ENCODE measurements around the gene SERINC4. TPM values are rescaled to one million over a fixed set of nuclear protein-coding genes. Genes with fewer than 3 reads are reported as not detected.
A peak's percentile ranks its signal among the peaks of the same experiment; 100 is the strongest.

Gene SERINC4
- total and polyA plus RNA-seq, 10 of the 15 experiments (the other 5 are each of a cell fraction or from before 2014, with no cell fraction given): 0.06 to 0.96 (median 0.26) TPM; not detected in 1

DNA sequence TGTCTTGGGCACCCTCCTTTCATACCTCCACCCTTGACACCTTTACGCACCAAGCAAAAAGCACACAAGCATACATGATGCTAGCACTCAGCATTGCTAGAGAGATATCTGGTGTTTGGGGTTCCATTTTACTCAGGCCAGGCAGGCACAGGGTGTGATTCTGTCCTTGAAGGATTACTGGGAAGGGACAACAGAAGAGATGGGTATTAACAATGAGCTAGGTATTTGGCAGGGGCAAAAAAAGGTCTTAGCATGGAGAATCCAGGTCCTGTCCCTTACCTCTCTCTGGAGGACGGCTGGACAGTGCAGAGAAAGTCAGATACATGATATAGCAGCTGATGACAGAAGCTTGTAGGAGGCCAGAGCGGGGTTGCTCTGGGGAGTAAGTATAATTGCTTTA, 3.5 kb downstream of the SERINC4 start:
- Histone ChIP-seq H3K9ac (ENCODE audit: control insufficient read depth, insufficient read depth, low read length) (no peak overlapping the region), H3K27me3 (replicated peaks in 1 of 2; ENCODE audit: control insufficient read depth in 2 of 2, insufficient read depth in 2 of 2, low read length in 1 of 2) (no peaks in the 10 kb centered on the region), H3K4me1 (ENCODE audit: control insufficient read depth, insufficient read depth, low read length) (peaks cover 29% of the 10 kb centered on the region), H3K79me2 (ENCODE audit: control insufficient read depth, insufficient read depth, low read length) (peaks cover 46% of the 10 kb centered on the region), H3K27ac (ENCODE audit: control insufficient read depth, insufficient read depth) (no peak overlapping the region), H4K20me1 (ENCODE audit: control insufficient read depth, insufficient read depth) (no peaks in the 10 kb centered on the region; the same call in none of the 2 replicates), H3K36me3 (ENCODE audit: control insufficient read depth in 2 of 2, insufficient read depth in 2 of 2, low read length in 1 of 2) (peaks cover 5 to 32% of the 10 kb centered on the region in 2 experiments), H3K4me3 (no peak overlapping the region), H3K9me3 (replicated peaks; ENCODE audit: control insufficient read depth, insufficient read depth, low read length) (no peaks in the 10 kb centered on the region), H2AFZ (ENCODE audit: control insufficient read depth, low read depth, low read length) (no peak overlapping the region), H3K4me2 (ENCODE audit: control insufficient read depth, insufficient read depth) (no peak overlapping the region)
- TF ChIP-seq POLR2AphosphoS5 (IDR thresholded peaks at IDR 0.05; ENCODE audit: low read length): peak; percentile 63; the same call in 1 of the 2 replicates
- TF ChIP-seq TBL1XR1 (IDR thresholded peaks at IDR 0.05; ENCODE audit: low read depth, low read length): no peak
- peak; percentile 52 for TF ChIP-seq POLR2A (IDR thresholded peaks at IDR 0.05; ENCODE audit: low read depth, low read length)
- 0 out of 2 replicates have a peak, but pooled peaks have one; percentile 13 for TF ChIP-seq POLR2AphosphoS2 (IDR thresholded peaks at IDR 0.05; ENCODE audit: low read depth, low read length)
- TF ChIP-seq STAT3 (IDR thresholded peaks at IDR 0.05; ENCODE audit: low read depth, low read length): no peak
- TF ChIP-seq ZBED1 (IDR thresholded peaks at IDR 0.05; ENCODE audit: borderline replicate concordance): 0 out of 2 replicates have a peak, but pooled peaks have one; percentile 1
- RAD21 ChIA-PET (ENCODE audit: unreplicated experiment): interaction anchor here (1.5 to 4.3 kb wide), 4 partner anchors 13 to 28 kb away, joined by 3 to 19 read pairs (median 6); partner anchors contain the start of genes ELL3 and MFAP1
- SMC1A ChIA-PET (ENCODE audit: uncharacterized antibody, unreplicated experiment): interaction anchor here (1.1 to 9.4 kb wide), 5 partner anchors 13 to 47 kb away, joined by 3 to 129 read pairs (median 6); partner anchors contain the start of genes ELL3, MFAP1 and WDR76
- in situ Hi-C loops (cut with MboI): loop anchor here (10.0 to 25.0 kb wide), 2 partner anchors 928 to 1534 kb away; partner anchors contain the start of genes GANC and TMEM87A
- ATAC-seq: no peak
- POLR2A ChIA-PET: interaction anchor here (0.6 to 5.9 kb wide), 10 partner anchors 7 to 1297 kb away, joined by 3 to 48 read pairs (median 4); partner anchors contain the start of genes MFAP1 and SERF2
- no TSS peak for BruUV-seq (replicated peaks)
- intact Hi-C loops (cut with micrococcal nuclease; ENCODE audit: unreplicated experiment): no loop called here
- no peak for DNase-seq (ENCODE audit: low read depth, low spot score)
- FAIRE-seq: no peak
- WGBS (ENCODE audit: insufficient coverage, insufficient replicate concordance, low lambda C conversion rate, missing lambda C conversion rate): 81% methylated on average over 3 of the region's 3 CpGs
- CTCF ChIA-PET: interaction anchor here (1.3 to 4.0 kb wide), 5 partner anchors 8 to 28 kb away, joined by 3 to 23 read pairs (median 6); partner anchors contain the start of genes ELL3 and MFAP1

DNA sequence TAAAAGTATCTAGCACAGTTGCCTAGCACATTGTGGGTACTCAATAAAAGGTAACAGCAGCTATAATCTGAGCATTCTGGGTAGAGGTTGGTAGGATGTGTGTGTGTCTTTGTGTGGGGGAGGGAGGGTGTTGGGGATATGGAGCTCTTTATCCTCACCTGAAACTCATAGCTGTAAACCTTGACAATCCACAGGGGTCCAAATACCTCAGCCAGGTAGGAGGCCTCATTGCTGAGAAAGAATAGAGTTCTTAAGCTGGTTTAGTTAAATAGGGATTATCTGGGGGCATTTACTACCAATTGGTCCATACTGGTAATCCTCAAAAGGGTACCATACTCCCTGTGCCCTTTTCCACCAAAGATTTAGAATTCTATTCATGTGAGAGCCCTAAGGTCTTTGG, 4.0 kb downstream of the SERINC4 start:
- no peak for ATAC-seq
- peaks cover 27% of the 10 kb centered on the region for H3K4me1 ChIP-seq (ENCODE audit: control insufficient read depth, insufficient read depth, low read length)
- H3K4me3 ChIP-seq: no peak overlapping the region
- no peak for DNase-seq (ENCODE audit: low read depth, low spot score)
- no peaks in the 10 kb centered on the region; the same call in none of the 2 replicates for H4K20me1 ChIP-seq (ENCODE audit: control insufficient read depth, insufficient read depth)
- intact Hi-C loops (cut with micrococcal nuclease; ENCODE audit: unreplicated experiment): no loop called here
- POLR2A ChIA-PET: interaction anchor here (0.6 to 5.9 kb wide), 6 partner anchors 13 to 1297 kb away, joined by 3 to 48 read pairs (median 4); partner anchors contain the start of gene MFAP1
- RAD21 ChIA-PET (ENCODE audit: unreplicated experiment): interaction anchor here (0.6 to 2.1 kb wide), 3 partner anchors 13 to 19 kb away, joined by 3 to 6 read pairs (median 5); partner anchors contain the start of gene ELL3
- no peak overlapping the region for H3K4me2 ChIP-seq (ENCODE audit: control insufficient read depth, insufficient read depth)
- H3K79me2 ChIP-seq (ENCODE audit: control insufficient read depth, insufficient read depth, low read length): peaks cover 40% of the 10 kb centered on the region
- CTCF ChIA-PET: interaction anchor here (1.0 to 4.0 kb wide), 5 partner anchors 14 to 36 kb away, joined by 3 to 23 read pairs (median 6); partner anchors contain the start of genes ELL3 and MFAP1
- SMC1A ChIA-PET (ENCODE audit: uncharacterized antibody, unreplicated experiment): interaction anchor here (1.2 to 9.4 kb wide), 4 partner anchors 13 to 31 kb away, joined by 3 to 129 read pairs (median 8); partner anchors contain the start of genes ELL3, MFAP1 and WDR76
- no peaks in the 10 kb centered on the region for H3K27me3 ChIP-seq (replicated peaks in 1 of 2; ENCODE audit: control insufficient read depth in 2 of 2, insufficient read depth in 2 of 2, low read length in 1 of 2)
- no peak for TF ChIP-seq SMARCA5 (IDR thresholded peaks at IDR 0.05)
- TF ChIP-seq SMAD5 (IDR thresholded peaks at IDR 0.05; ENCODE audit: low read depth): 0 out of 2 replicates have a peak, but pooled peaks have one; percentile 32
- TF ChIP-seq ZBED1 (IDR thresholded peaks at IDR 0.05; ENCODE audit: borderline replicate concordance): 0 out of 2 replicates have a peak, but pooled peaks have one; percentile 12
- H3K9ac ChIP-seq (ENCODE audit: control insufficient read depth, insufficient read depth, low read length): no peak overlapping the region
- H3K36me3 ChIP-seq (ENCODE audit: control insufficient read depth in 2 of 2, insufficient read depth in 2 of 2, low read length in 1 of 2): peaks cover 5 to 30% of the 10 kb centered on the region in 2 experiments
- H2AFZ ChIP-seq (ENCODE audit: control insufficient read depth, low read depth, low read length): no peak overlapping the region
- FAIRE-seq: no peak
- BruUV-seq (replicated peaks): no TSS peak
- H3K9me3 ChIP-seq (replicated peaks; ENCODE audit: control insufficient read depth, insufficient read depth, low read length): no peaks in the 10 kb centered on the region
- in situ Hi-C loops (cut with MboI): loop anchor here (10.0 to 25.0 kb wide), 2 partner anchors 929 to 1534 kb away; partner anchors contain the start of genes GANC and TMEM87A
- H3K27ac ChIP-seq (ENCODE audit: control insufficient read depth, insufficient read depth): no peak overlapping the region
